Neural cell (in vitro differentiated cells): Measurements from ENCODE around the gene RGS19. TPM values are rescaled to one million over a fixed set of nuclear protein-coding genes. Genes with fewer than 3 reads are reported as not detected.

Experiments
- H2AFZ ChIP-seq: fragments of 200-600, 300-800 bp; sonication (generic), shearing (Covaris generic); 2 replicates; pipeline ENCODE4 v1.6.0; 2014; ENCODE audit warnings: low read depth, mild to moderate bottlenecking, antibody characterized with exemption, low read length, moderate library complexity
- H3F3A ChIP-seq: fragments of 200-600 bp; shearing (Covaris generic); 2 replicates; pipeline ENCODE4 v1.6.1; 2016; ENCODE audit warnings: mild to moderate bottlenecking, moderate library complexity, mixed read lengths, antibody characterized with exemption, low read length; ENCODE audit not compliant: insufficient read depth, poor library complexity, severe bottlenecking
- H3K27ac ChIP-seq: fragments of 200-600, 300-800 bp; sonication (generic), shearing (Covaris generic); 2 replicates; pipeline ENCODE4 v1.5.1; 2014; ENCODE audit warnings: mild to moderate bottlenecking, low read length, moderate library complexity
- H3K27me3 ChIP-seq: fragments of 300-800, 200-600 bp; sonication (generic), shearing (Covaris generic); 2 replicates; pipeline ENCODE4 v1.6.0; 2014; ENCODE audit warnings: mild to moderate bottlenecking, low read depth, low read length, moderate library complexity; ENCODE audit not compliant: insufficient read depth
- H3K36me3 ChIP-seq: fragments of 300-800, 200-600 bp; sonication (generic), shearing (Covaris generic); 2 replicates; pipeline ENCODE4 v1.5.1; 2014; ENCODE audit warnings: mild to moderate bottlenecking, antibody characterized with exemption, low read length, moderate library complexity; ENCODE audit not compliant: insufficient read depth
- H3K4me2 ChIP-seq: fragments of 300-800, 200-600 bp; sonication (generic), shearing (Covaris generic); 2 replicates; pipeline ENCODE4 v1.6.0; 2014; ENCODE audit warnings: mild to moderate bottlenecking, low read length
- H3K4me3 ChIP-seq: fragments of 300-800, 200-600 bp; sonication (generic), shearing (Covaris generic); 2 replicates; pipeline ENCODE4 v1.5.1; 2014; ENCODE audit warnings: mild to moderate bottlenecking, low read length, moderate library complexity
- H3K79me2 ChIP-seq: fragments of 200-600 bp; shearing (Covaris generic); replicated peaks from 2 replicates; pipeline ENCODE4 v1.6.0; 2014; ENCODE audit warnings: mild to moderate bottlenecking, low read length, moderate library complexity; ENCODE audit not compliant: insufficient read depth
- H3K9ac ChIP-seq: fragments of 300-800, 200-600 bp; sonication (generic), shearing (Covaris generic); 2 replicates; pipeline ENCODE4 v1.6.1; 2016; ENCODE audit warnings: mild to moderate bottlenecking, low read length, mixed read lengths
- H3K9me2 ChIP-seq: fragments of 200-600 bp; shearing (Covaris generic); 2 replicates; pipeline ENCODE4 v1.6.1; 2016; ENCODE audit warnings: mild to moderate bottlenecking, low read length, mixed read lengths; ENCODE audit not compliant: insufficient read depth
- H3K9me3 ChIP-seq: fragments of 200-600, 300-800 bp; sonication (generic), shearing (Covaris generic); 2 replicates; pipeline ENCODE4 v1.6.1; 2016; ENCODE audit warnings: mild to moderate bottlenecking, mixed run types, low read length, moderate library complexity, mixed read lengths
- H4K20me1 ChIP-seq: fragments of 200-600 bp; shearing (Covaris generic); 2 replicates; pipeline ENCODE4 v1.6.1; 2016; ENCODE audit warnings: mild to moderate bottlenecking, mixed run types; ENCODE audit not compliant: insufficient read depth
- CTCF ChIP-seq: fragments of 450-650 bp; IDR thresholded peaks from 2 replicates; pipeline ENCODE4 v1.5.1; 2014; ENCODE audit warnings: antibody characterized with exemption, mild to moderate bottlenecking, moderate library complexity; ENCODE audit not compliant: poor library complexity, severe bottlenecking
- EP300 ChIP-seq: fragments of 450-650 bp; conservative IDR thresholded peaks from 2 replicates; pipeline ENCODE4 v1.6.1; 2014; ENCODE audit warnings: antibody characterized with exemption, mild to moderate bottlenecking, moderate library complexity; ENCODE audit not compliant: poor library complexity, severe bottlenecking
- EZH2 ChIP-seq: fragments of 200-600, 300-800 bp; shearing (Covaris generic), sonication (generic); IDR thresholded peaks from 2 replicates; pipeline ENCODE4 v1.6.1; 2014; ENCODE audit warnings: antibody characterized with exemption, low read length, borderline replicate concordance, mild to moderate bottlenecking; ENCODE audit not compliant: insufficient read depth, poor library complexity, severe bottlenecking
- MXI1 ChIP-seq: fragments of 450-650 bp; conservative IDR thresholded peaks from 2 replicates; pipeline ENCODE4 v1.6.1; 2014; ENCODE audit warnings: antibody characterized with exemption, mild to moderate bottlenecking; ENCODE audit not compliant: poor library complexity, severe bottlenecking
- POLR2AphosphoS5 ChIP-seq: IDR thresholded peaks from 2 replicates; pipeline ENCODE4 v1.6.1; 2012
- RAD21 ChIP-seq: fragments of 450-650 bp; conservative IDR thresholded peaks from 2 replicates; pipeline ENCODE4 v1.6.1; 2014; ENCODE audit warnings: antibody characterized with exemption, mild to moderate bottlenecking, moderate library complexity
- REST ChIP-seq: IDR thresholded peaks from 2 replicates; pipeline ENCODE4 v1.6.1; 2012; ENCODE audit warnings: borderline replicate concordance
- SMC3 ChIP-seq: fragments of 450-650 bp; conservative IDR thresholded peaks from 2 replicates; pipeline ENCODE4 v1.6.1; 2014; ENCODE audit warnings: antibody characterized with exemption, mild to moderate bottlenecking, moderate library complexity; ENCODE audit not compliant: poor library complexity
- TAF1 ChIP-seq: IDR thresholded peaks from 2 replicates; pipeline ENCODE4 v1.6.1; 2012; ENCODE audit warnings: low read depth
- polyA plus RNA-seq: library from polyadenylated mRNA; depleted of rRNA; stranded (reverse); fragments of >200 nt; gene quantifications from 2 replicates; pipeline ENCODE4 v1.2.3, GENCODE V29; 2014

RGS19 gene
- polyA plus RNA-seq, 1 donor from 2014 or later, result 3.4 TPM

GRCh38 chr20:64072498-64073063, 6.7 kb downstream of the RGS19 start:
- no peaks in the 10 kb centered on the region for H3K79me2 ChIP-seq

More at GRCh38 chr20:64072498-64073063, 6.7 kb downstream of the RGS19 start:
- Histone ChIP-seq H3K36me3 (no peaks in the 10 kb centered on the region), H3K9ac (no peak overlapping the region), H4K20me1 (no peaks in the 10 kb centered on the region), H2AFZ (no peak overlapping the region), H3K9me2 (no peaks in the 10 kb centered on the region), H3K27ac (no peak overlapping the region), H3F3A (no peaks in the 10 kb centered on the region), H3K27me3 (no peaks in the 10 kb centered on the region), H3K4me2 (no peak overlapping the region), H3K4me3 (no peak overlapping the region), H3K9me3 (no peaks in the 10 kb centered on the region)
- TF ChIP-seq CTCF (no peak), MXI1 (no peak), REST (no peak), EZH2 (no peak), RAD21 (no peak), SMC3 (no peak), EP300 (no peak), POLR2AphosphoS5 (no peak), TAF1 (no peak)
